ENCODE results near the gene TEX51. TPM values are rescaled to one million over a fixed set of nuclear protein-coding genes. Genes with fewer than 3 reads are reported as not detected.

Gene TEX51
- polyA plus RNA-seq, 1 donor from 2014 or later, result not detected

DNA sequence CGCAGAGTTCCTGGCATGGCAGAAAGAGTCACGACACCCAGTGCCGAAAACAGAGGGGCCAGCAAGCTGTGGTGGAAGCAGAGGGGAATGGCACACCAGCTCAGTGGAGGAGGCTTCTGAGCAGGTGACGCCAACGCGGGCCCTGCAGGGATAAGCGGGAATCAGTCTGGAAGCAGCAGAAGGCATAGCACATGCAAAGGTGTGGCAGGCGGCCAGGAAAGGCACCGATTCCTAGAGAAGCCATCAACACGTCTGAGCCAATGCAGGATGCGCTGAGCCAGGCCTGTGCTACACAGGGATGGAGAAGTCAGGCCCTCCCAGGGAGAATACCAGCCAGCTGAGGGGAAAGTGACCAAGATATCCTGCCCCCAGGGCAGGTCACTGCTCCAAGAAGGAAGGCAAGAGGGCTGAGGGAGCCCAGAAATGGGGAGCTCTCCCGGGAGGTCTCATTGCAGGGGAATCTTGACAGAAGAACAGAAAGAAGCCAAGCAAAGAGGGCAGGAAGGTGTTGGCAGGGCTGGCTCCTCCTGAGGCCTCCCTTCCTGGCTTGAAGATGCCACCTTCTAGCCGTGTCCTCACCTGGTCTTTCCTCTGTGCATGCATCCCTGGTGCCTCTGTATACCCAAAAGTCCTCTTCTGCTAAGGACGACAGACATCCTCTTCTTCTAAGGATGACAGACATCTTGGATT lies 16.3 kb downstream of the TEX51 start:
- Histone ChIP-seq H3K4me3 (ENCODE audit: low read length) (no peak overlapping the region), H3K79me2 (replicated peaks; ENCODE audit: insufficient read depth, low read length) (no peaks in the 10 kb centered on the region), H3K27ac (ENCODE audit: low read length) (no peak overlapping the region), H4K20me1 (ENCODE audit: insufficient read depth) (no peaks in the 10 kb centered on the region), H3K9ac (ENCODE audit: low read length) (no peak overlapping the region), H2AFZ (ENCODE audit: low read depth, low read length) (no peak overlapping the region), H3K4me2 (ENCODE audit: low read length) (no peak overlapping the region), H3K9me2 (ENCODE audit: insufficient read depth, low read length) (no peaks in the 10 kb centered on the region), H3F3A (ENCODE audit: insufficient read depth, low read length, poor library complexity, severe bottlenecking) (no peaks in the 10 kb centered on the region), H3K9me3 (ENCODE audit: low read length) (no peaks in the 10 kb centered on the region), H3K36me3 (ENCODE audit: insufficient read depth, low read length) (no peaks in the 10 kb centered on the region), H3K27me3 (ENCODE audit: insufficient read depth, low read depth, low read length) (no peaks in the 10 kb centered on the region)
- TF ChIP-seq EZH2 (IDR thresholded peaks at IDR 0.05; ENCODE audit: borderline replicate concordance, insufficient read depth, low read length, poor library complexity, severe bottlenecking) (no peak), SMC3 (conservative IDR thresholded peaks at IDR 0.05; ENCODE audit: poor library complexity) (no peak), RAD21 (conservative IDR thresholded peaks at IDR 0.05) (no peak), TAF1 (IDR thresholded peaks at IDR 0.05; ENCODE audit: low read depth) (no peak), MXI1 (conservative IDR thresholded peaks at IDR 0.05; ENCODE audit: poor library complexity, severe bottlenecking) (no peak), EP300 (conservative IDR thresholded peaks at IDR 0.05; ENCODE audit: poor library complexity, severe bottlenecking) (no peak), POLR2AphosphoS5 (IDR thresholded peaks at IDR 0.05) (no peak)
- TF ChIP-seq, protein P1, sequence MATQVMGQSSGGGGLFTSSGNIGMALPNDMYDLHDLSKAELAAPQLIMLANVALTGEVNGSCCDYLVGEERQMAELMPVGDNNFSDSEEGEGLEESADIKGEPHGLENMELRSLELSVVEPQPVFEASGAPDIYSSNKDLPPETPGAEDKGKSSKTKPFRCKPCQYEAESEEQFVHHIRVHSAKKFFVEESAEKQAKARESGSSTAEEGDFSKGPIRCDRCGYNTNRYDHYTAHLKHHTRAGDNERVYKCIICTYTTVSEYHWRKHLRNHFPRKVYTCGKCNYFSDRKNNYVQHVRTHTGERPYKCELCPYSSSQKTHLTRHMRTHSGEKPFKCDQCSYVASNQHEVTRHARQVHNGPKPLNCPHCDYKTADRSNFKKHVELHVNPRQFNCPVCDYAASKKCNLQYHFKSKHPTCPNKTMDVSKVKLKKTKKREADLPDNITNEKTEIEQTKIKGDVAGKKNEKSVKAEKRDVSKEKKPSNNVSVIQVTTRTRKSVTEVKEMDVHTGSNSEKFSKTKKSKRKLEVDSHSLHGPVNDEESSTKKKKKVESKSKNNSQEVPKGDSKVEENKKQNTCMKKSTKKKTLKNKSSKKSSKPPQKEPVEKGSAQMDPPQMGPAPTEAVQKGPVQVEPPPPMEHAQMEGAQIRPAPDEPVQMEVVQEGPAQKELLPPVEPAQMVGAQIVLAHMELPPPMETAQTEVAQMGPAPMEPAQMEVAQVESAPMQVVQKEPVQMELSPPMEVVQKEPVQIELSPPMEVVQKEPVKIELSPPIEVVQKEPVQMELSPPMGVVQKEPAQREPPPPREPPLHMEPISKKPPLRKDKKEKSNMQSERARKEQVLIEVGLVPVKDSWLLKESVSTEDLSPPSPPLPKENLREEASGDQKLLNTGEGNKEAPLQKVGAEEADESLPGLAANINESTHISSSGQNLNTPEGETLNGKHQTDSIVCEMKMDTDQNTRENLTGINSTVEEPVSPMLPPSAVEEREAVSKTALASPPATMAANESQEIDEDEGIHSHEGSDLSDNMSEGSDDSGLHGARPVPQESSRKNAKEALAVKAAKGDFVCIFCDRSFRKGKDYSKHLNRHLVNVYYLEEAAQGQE (IDR thresholded peaks at IDR 0.05; ENCODE audit: borderline replicate concordance), result no peak
- TF ChIP-seq, protein P2, sequence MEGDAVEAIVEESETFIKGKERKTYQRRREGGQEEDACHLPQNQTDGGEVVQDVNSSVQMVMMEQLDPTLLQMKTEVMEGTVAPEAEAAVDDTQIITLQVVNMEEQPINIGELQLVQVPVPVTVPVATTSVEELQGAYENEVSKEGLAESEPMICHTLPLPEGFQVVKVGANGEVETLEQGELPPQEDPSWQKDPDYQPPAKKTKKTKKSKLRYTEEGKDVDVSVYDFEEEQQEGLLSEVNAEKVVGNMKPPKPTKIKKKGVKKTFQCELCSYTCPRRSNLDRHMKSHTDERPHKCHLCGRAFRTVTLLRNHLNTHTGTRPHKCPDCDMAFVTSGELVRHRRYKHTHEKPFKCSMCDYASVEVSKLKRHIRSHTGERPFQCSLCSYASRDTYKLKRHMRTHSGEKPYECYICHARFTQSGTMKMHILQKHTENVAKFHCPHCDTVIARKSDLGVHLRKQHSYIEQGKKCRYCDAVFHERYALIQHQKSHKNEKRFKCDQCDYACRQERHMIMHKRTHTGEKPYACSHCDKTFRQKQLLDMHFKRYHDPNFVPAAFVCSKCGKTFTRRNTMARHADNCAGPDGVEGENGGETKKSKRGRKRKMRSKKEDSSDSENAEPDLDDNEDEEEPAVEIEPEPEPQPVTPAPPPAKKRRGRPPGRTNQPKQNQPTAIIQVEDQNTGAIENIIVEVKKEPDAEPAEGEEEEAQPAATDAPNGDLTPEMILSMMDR (IDR thresholded peaks at IDR 0.05; ENCODE audit: poor library complexity, severe bottlenecking), result no peak

DNA sequence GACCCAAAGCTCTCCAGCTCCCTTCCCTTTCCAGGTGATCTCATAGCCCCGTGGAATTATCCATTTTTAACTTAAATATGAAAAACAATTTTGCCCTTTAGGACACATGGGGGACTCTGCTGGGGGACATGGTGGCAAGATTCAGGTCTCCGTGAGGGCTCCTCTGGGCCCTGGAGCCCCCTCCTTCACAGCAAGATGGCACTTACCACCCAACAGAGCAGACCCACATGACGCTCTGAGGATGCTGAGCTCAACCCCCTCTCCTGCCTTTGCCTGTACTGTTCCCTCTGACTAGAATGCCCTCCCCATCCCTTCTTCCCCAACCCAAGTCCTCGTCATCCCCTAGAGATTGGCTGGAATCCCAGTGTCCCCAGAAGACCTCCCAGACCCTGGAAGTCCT lies 17.2 kb downstream of the TEX51 start:
- Histone ChIP-seq H3K27ac (ENCODE audit: low read length) (no peak overlapping the region), H3K4me3 (ENCODE audit: low read length) (no peak overlapping the region), H3K9me2 (ENCODE audit: insufficient read depth, low read length) (no peaks in the 10 kb centered on the region), H3K4me2 (ENCODE audit: low read length) (no peak overlapping the region), H3K9ac (ENCODE audit: low read length) (no peak overlapping the region), H2AFZ (ENCODE audit: low read depth, low read length) (no peak overlapping the region), H3F3A (ENCODE audit: insufficient read depth, low read length, poor library complexity, severe bottlenecking) (no peaks in the 10 kb centered on the region), H3K27me3 (ENCODE audit: insufficient read depth, low read depth, low read length) (no peaks in the 10 kb centered on the region), H3K36me3 (ENCODE audit: insufficient read depth, low read length) (no peaks in the 10 kb centered on the region), H4K20me1 (ENCODE audit: insufficient read depth) (no peaks in the 10 kb centered on the region), H3K79me2 (replicated peaks; ENCODE audit: insufficient read depth, low read length) (no peaks in the 10 kb centered on the region), H3K9me3 (ENCODE audit: low read length) (no peaks in the 10 kb centered on the region)
- no peak for TF ChIP-seq EZH2 (IDR thresholded peaks at IDR 0.05; ENCODE audit: borderline replicate concordance, insufficient read depth, low read length, poor library complexity, severe bottlenecking)
- TF ChIP-seq TAF1 (IDR thresholded peaks at IDR 0.05; ENCODE audit: low read depth), result no peak
- TF ChIP-seq EP300 (conservative IDR thresholded peaks at IDR 0.05; ENCODE audit: poor library complexity, severe bottlenecking), result no peak
- TF ChIP-seq, protein P1 (IDR thresholded peaks at IDR 0.05; ENCODE audit: borderline replicate concordance), result no peak
- no peak for TF ChIP-seq POLR2AphosphoS5 (IDR thresholded peaks at IDR 0.05)
